Suprapubic skin (tissue), 3 donors: ENCODE data around the gene CHRNG.

Experiments used
- POLR2AphosphoS5 ChIP-seq, 3 donors: sonication (generic); formaldehyde crosslinking; IDR thresholded peaks; one replicate each; pipeline ENCODE4 v1.6.1; 2017; ENCODE audit warnings: antibody characterized with exemption in 3 of 3
- TF ChIP-seq, protein P1 (sequence below), 2 donors: fragments of 200-600 bp in 1 of 2; fragments of 450-650 bp in 1 of 2; sonication (generic) in 1 of 2; IDR thresholded peaks; one replicate each; pipeline ENCODE4 v1.5.1; 2016 to 2019; ENCODE audit warnings: antibody characterized with exemption in 2 of 2, mild to moderate bottlenecking in 1 of 2, moderate library complexity in 1 of 2

DNA sequence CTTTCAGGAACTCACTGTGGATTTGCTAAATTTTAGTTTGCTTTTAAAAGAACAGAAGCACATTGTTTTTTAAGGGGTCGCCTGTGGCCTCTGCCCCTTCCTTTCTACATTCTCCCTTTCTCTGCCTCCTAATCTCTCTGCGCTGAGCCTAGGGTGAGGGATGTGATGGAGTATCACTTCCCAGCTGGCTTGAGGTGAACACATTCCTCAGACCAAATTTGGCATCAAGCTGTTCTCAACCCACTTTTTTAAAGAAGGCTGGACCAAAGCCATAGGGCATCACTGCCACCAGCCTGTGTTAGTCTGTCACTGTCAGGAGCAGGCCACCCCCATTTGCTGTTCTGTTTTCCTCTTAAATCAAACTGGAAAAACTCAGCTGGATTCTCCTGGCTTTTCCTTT, 38.3 kb downstream of the CHRNG start:
- TF ChIP-seq, protein P1, sequence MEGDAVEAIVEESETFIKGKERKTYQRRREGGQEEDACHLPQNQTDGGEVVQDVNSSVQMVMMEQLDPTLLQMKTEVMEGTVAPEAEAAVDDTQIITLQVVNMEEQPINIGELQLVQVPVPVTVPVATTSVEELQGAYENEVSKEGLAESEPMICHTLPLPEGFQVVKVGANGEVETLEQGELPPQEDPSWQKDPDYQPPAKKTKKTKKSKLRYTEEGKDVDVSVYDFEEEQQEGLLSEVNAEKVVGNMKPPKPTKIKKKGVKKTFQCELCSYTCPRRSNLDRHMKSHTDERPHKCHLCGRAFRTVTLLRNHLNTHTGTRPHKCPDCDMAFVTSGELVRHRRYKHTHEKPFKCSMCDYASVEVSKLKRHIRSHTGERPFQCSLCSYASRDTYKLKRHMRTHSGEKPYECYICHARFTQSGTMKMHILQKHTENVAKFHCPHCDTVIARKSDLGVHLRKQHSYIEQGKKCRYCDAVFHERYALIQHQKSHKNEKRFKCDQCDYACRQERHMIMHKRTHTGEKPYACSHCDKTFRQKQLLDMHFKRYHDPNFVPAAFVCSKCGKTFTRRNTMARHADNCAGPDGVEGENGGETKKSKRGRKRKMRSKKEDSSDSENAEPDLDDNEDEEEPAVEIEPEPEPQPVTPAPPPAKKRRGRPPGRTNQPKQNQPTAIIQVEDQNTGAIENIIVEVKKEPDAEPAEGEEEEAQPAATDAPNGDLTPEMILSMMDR (IDR thresholded peaks at IDR 0.05): no peak
- TF ChIP-seq POLR2AphosphoS5 (IDR thresholded peaks at IDR 0.05): no peak
